ENCODE measurements around the gene VAV1. TPM values are rescaled to one million over a fixed set of nuclear protein-coding genes. Genes with fewer than 3 reads are reported as not detected.

VAV1 gene, protein sequence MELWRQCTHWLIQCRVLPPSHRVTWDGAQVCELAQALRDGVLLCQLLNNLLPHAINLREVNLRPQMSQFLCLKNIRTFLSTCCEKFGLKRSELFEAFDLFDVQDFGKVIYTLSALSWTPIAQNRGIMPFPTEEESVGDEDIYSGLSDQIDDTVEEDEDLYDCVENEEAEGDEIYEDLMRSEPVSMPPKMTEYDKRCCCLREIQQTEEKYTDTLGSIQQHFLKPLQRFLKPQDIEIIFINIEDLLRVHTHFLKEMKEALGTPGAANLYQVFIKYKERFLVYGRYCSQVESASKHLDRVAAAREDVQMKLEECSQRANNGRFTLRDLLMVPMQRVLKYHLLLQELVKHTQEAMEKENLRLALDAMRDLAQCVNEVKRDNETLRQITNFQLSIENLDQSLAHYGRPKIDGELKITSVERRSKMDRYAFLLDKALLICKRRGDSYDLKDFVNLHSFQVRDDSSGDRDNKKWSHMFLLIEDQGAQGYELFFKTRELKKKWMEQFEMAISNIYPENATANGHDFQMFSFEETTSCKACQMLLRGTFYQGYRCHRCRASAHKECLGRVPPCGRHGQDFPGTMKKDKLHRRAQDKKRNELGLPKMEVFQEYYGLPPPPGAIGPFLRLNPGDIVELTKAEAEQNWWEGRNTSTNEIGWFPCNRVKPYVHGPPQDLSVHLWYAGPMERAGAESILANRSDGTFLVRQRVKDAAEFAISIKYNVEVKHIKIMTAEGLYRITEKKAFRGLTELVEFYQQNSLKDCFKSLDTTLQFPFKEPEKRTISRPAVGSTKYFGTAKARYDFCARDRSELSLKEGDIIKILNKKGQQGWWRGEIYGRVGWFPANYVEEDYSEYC
- total RNA-seq = 100 to 1,000 TPM in 3 of 5 experiments, 10 to 100 TPM in 2; 90.5 to 132 (median 115) TPM
- 10 to 100 TPM; 26.2 to 41.4 TPM for polyA plus RNA-seq
- total RNA-seq = 203 reads per million, percentile 93 among the genes with 10 or more reads in this experiment

DNA sequence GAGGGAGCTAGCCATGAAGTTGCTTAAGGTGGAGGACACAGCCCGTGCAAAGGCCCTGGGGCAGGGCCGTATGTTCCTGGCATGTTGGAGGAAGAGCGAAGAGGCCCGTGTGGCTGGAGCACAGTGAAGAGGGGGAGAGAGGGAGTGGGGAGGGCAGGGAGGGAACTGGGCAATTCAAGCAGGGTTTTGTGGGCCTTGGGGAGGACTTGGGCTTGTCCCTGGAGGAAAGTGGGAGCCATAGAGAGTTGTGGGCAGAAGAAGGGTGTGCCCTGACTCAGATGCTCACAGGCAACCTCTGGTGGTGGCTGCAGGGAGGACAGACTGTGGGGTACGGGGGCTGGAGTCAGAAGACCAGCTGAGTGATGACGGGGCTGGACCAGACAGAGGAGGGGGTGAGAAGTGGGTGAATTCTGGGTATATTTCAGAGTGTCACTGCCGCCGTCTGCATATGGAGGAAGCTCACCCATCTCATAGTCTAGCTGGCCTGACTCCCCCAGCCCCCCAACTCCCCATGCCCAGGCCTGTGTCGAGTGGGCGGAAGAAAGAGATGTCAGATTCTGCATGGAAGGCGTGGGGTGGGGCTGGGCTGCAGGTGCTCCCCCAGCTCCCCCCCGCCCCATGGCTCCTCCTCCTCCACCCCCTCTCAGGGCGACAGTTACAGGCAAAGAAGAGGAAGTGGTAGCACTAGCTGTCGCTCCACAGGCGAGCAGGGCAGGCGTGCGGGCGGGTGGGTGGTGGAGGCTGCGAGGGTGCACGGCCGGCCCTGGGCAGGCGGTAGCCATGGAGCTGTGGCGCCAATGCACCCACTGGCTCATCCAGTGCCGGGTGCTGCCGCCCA lies at the start of gene VAV1:
VAV1 (plus strand) TSS at position 681 of the 838 bp plus-strand sequence; CDS start at position 781, 100 bp downstream.
- H3K4me3 ChIP-seq (ENCODE audit: low read length) = peak within 1 kb of the TSS; percentile 96
- Mint-ChIP-seq H3K27ac (peak within 1 kb of the TSS; percentile 87 to 94 (median 91)), H3K4me3 (peak within 1 kb of the TSS; percentile 91 to 98 (median 96)), H3K27me3 (no peaks in the 10 kb centered on the region), H3K4me1 (peaks cover 36 to 68% (median 62%) of the 10 kb centered on the region in 7 donors), H3K9me3 (peaks cover 0 to 9% (median 0%) of the 10 kb centered on the region in 11 donors), H3K36me3 (peaks cover 13 to 32% (median 22%) of the 10 kb centered on the region in 5 donors)
- ChIA-PET POLR2A (interaction anchor here (0.7 to 6.0 kb wide), 15 partner anchors 10 to 92 kb away, joined by 3 to 53 read pairs (median 4); partner anchors contain the start of gene GPR108), CTCF (interaction anchor here (0.9 to 2.3 kb wide), 4 partner anchors 19 to 34 kb away, joined by 5 to 10 read pairs (median 6); no protein-coding TSS in a partner anchor)
- intact Hi-C loops (cut with micrococcal nuclease) = loop anchor here (1.0 kb wide), 7 partner anchors 19 to 399 kb away; partner anchors contain the start of genes GPR108 (in 1 of the 2) and TRIP10 (in 1 of the 2)
- DNase-seq = peak; percentile 50 to 87 (median 81)
- peaks cover 17 to 32% of the 10 kb centered on the region in 2 donors for H3K4me1 ChIP-seq (ENCODE audit: control insufficient read depth in 2 of 2, insufficient read depth in 2 of 2, low read length in 2 of 2)
- H3K27me3 ChIP-seq (ENCODE audit: control insufficient read depth in 2 of 2, insufficient read depth in 2 of 2, low read length in 2 of 2) = no peaks in the 10 kb centered on the region
- H3K27ac ChIP-seq (ENCODE audit: low read depth, low read length) = peak within 1 kb of the TSS; percentile 92
- ATAC-seq = peak; percentile 68
- H3K9me3 ChIP-seq (ENCODE audit: control insufficient read depth in 2 of 3, low read length in 3 of 3) = no peaks in the 10 kb centered on the region
- peaks cover 0 to 33% (median 4%) of the 10 kb centered on the region in 3 experiments for H3K36me3 ChIP-seq (ENCODE audit: control insufficient read depth in 2 of 3, insufficient read depth in 3 of 3, low read length in 3 of 3)

DNA sequence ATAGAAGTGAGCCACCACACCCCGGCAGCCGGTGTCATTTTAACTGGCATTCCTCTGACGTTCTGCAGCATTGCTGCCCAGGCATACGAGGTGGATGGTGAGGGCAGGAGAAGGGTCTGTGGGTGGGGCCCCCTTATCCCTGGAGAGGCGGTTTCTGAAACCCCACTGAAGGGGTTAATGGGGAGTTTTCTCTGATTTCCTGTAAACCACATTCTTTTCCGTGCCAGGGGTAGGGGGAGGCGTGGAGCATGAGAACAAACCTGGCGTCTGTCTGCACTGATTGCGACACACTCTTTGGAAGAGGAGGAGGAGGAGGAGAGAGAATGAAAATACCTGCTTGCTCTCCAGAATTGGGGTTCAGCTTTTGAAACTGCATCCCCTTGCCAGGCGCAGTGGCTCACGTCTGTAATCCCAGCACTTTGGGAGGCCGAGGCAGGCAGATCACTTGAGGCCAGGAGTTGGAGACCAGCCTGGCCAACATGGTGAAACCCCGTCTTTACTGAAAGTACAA lies 49.3 kb upstream of the VAV1 start:
- Histone ChIP-seq H3K9me3 (ENCODE audit: control insufficient read depth in 2 of 3, low read length in 3 of 3) (no peaks in the 10 kb centered on the region), H3K27ac (ENCODE audit: low read depth, low read length) (no peak overlapping the region), H3K36me3 (ENCODE audit: control insufficient read depth in 2 of 3, insufficient read depth in 3 of 3, low read length in 3 of 3) (no peaks in the 10 kb centered on the region), H3K27me3 (ENCODE audit: control insufficient read depth in 2 of 2, insufficient read depth in 2 of 2, low read length in 2 of 2) (no peaks in the 10 kb centered on the region), H3K4me3 (ENCODE audit: low read length) (no peak overlapping the region), H3K4me1 (ENCODE audit: control insufficient read depth in 2 of 2, insufficient read depth in 2 of 2, low read length in 2 of 2) (no peaks in the 10 kb centered on the region)
- ATAC-seq (no peak), DNase-seq (no peak)
- Mint-ChIP-seq H3K4me1 (peaks cover 10 to 36% (median 25%) of the 10 kb centered on the region in 7 donors), H3K4me3 (peak overlapping the region in 1 of 10 donors; percentile 48), H3K27ac (peak overlapping the region in 1 of 9 donors; percentile 37), H3K36me3 (no peaks in the 10 kb centered on the region), H3K9me3 (no peaks in the 10 kb centered on the region), H3K27me3 (no peaks in the 10 kb centered on the region)
- intact Hi-C loops (cut with micrococcal nuclease) = no loop called here
- ChIA-PET POLR2A (no interaction called here), CTCF (no interaction called here)

DNA sequence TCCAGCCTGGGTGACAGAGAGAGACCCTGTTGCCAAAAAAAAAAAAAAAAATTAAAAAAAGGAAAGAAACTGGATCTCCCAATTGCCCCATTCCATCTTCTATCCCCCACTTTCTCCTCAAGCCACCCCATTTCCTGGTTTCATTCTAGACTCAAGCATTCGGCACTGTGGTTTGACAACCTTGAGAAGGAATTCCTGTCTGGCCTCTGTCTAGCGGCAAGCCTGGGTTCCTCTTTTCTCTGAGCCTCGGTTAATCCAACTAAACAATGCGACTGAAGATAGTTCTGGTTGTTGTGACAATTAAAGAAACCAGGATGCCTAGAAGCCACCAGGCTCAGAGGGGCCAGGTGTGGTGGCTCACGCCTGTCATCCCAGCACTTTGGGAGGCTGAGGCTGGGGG lies 48.8 kb upstream of the VAV1 start:
- H3K27ac ChIP-seq (ENCODE audit: low read depth, low read length) = no peak overlapping the region
- intact Hi-C loops (cut with micrococcal nuclease) = no loop called here
- H3K9me3 Mint-ChIP-seq = no peaks in the 10 kb centered on the region

DNA sequence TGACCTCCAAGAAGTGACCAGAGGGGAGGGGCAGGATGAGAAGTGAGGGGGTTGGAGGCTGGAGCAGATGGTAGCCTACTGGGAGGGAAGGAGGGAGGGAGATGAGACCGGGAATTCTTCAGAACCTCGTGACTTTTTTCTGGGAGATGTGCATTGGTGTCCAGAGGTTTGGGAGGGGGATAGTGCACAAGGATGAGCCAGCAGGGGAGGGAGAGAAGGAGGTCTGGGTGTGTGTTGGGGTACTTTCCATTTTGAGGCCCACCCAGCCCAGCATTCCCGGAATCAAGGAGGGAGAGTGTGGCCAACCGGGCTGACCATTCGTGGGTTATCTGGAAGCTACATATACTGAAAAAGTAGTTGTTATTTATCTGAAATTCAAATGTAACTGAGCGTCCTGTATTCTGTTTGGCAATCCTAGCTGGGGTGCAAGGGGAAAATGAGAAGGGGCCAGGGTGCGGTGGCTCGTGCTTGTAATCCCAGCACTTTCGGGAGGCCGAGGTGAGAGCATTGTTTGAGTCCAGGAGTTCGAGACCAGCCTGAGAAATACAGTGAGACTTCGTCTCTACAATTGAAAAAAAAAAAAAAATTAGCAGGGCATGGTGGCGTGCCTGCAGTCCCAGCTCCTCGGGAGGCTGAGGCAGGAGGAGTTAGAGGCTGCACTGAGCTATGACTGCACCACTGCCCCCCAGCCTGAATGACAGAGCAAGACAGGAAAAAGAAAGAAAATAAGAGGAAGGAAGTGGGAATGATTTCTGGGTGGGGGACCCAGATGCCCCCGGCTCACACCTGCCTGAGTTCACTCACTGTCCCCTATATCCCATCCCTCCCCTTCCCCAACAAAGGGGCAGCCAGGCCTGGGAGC lies 47.6 kb upstream of the VAV1 start:
- ATAC-seq (no peak), DNase-seq (no peak)
- Histone ChIP-seq H3K4me3 (ENCODE audit: low read length) (no peak overlapping the region), H3K9me3 (ENCODE audit: control insufficient read depth in 2 of 3, low read length in 3 of 3) (no peaks in the 10 kb centered on the region), H3K27ac (ENCODE audit: low read depth, low read length) (no peak overlapping the region), H3K27me3 (ENCODE audit: control insufficient read depth in 2 of 2, insufficient read depth in 2 of 2, low read length in 2 of 2) (no peaks in the 10 kb centered on the region), H3K36me3 (ENCODE audit: control insufficient read depth in 2 of 3, insufficient read depth in 3 of 3, low read length in 3 of 3) (peaks cover 0 to under 1% (median 0%) of the 10 kb centered on the region in 3 experiments), H3K4me1 (ENCODE audit: control insufficient read depth in 2 of 2, insufficient read depth in 2 of 2, low read length in 2 of 2) (no peaks in the 10 kb centered on the region)
- Mint-ChIP-seq H3K27ac (no peak overlapping the region), H3K27me3 (no peaks in the 10 kb centered on the region), H3K4me3 (no peak overlapping the region), H3K4me1 (peaks cover 10 to 32% (median 25%) of the 10 kb centered on the region in 7 donors), H3K9me3 (no peaks in the 10 kb centered on the region), H3K36me3 (no peaks in the 10 kb centered on the region)
- POLR2A ChIA-PET = interaction anchor here (0.6 to 0.7 kb wide), 3 partner anchors 13 to 689 kb away, joined by 3 to 5 read pairs (median 3); no protein-coding TSS in a partner anchor
- CTCF ChIA-PET = interaction anchor here (0.6 kb wide), 1 partner anchor 440 kb away, joined by 5 read pairs; no protein-coding TSS in a partner anchor
- intact Hi-C loops (cut with micrococcal nuclease) = no loop called here

More for the DNA sequence above, 48.8 kb upstream of the VAV1 start:
- peaks cover 10 to 36% (median 25%) of the 10 kb centered on the region in 7 donors for H3K4me1 Mint-ChIP-seq
- Histone ChIP-seq H3K9me3 (ENCODE audit: control insufficient read depth in 2 of 3, low read length in 3 of 3) (no peaks in the 10 kb centered on the region), H3K36me3 (ENCODE audit: control insufficient read depth in 2 of 3, insufficient read depth in 3 of 3, low read length in 3 of 3) (no peaks in the 10 kb centered on the region), H3K27me3 (ENCODE audit: control insufficient read depth in 2 of 2, insufficient read depth in 2 of 2, low read length in 2 of 2) (no peaks in the 10 kb centered on the region), H3K4me1 (ENCODE audit: control insufficient read depth in 2 of 2, insufficient read depth in 2 of 2, low read length in 2 of 2) (no peaks in the 10 kb centered on the region), H3K4me3 (ENCODE audit: low read length) (no peak overlapping the region)
- ATAC-seq (no peak), DNase-seq (no peak)
- H3K27ac Mint-ChIP-seq = peak overlapping the region in 1 of 9 donors; percentile 6
- ChIA-PET POLR2A (interaction anchor here (0.6 kb wide), 1 partner anchor 15 kb away, joined by 3 read pairs; no protein-coding TSS in a partner anchor), CTCF (interaction anchor here (0.6 kb wide), 1 partner anchor 920 kb away, joined by 5 read pairs; no protein-coding TSS in a partner anchor)
- peak overlapping the region in 2 of 10 donors; percentile 4 to 60 for H3K4me3 Mint-ChIP-seq
- H3K27me3 Mint-ChIP-seq = no peaks in the 10 kb centered on the region
- no peaks in the 10 kb centered on the region for H3K36me3 Mint-ChIP-seq

DNA sequence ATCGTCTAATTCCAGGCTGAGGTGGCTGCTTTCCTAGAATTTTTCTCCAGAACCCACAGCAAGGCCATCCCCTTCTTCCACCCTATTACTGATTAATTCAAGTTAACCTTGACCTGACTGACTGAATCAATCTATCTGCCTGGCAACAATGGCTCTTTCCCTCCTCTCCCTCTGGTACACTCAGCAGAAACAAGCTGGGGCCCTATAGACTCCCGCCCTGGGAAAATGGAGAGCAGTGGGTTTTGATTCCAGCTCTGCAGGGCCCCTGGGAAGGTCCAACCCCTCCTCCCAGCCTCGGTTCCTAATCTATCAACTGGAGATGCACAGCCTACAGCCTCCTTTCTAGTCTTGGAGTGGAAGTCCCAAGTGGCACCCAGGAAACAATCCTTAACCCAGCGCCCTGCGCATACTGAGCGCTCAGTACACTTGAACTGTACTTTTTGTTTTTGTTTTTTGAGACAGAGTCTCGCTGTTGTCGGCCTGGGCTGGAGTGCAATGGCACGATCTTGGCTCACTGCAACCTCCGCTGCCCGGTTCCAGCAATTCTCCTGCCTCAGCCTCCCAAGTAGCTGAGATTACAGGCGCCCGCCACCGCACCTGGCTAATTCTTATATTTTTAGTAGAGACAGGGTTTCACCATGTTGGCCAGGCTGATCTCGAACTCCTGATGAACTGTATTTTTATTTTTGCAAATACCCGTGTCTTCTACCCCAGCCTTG lies 46.8 kb upstream of the VAV1 start:
- Mint-ChIP-seq H3K4me1 (peaks cover 10 to 27% (median 25%) of the 10 kb centered on the region in 7 donors), H3K27ac (peak overlapping the region in 2 of 9 donors; percentile 31 to 55), H3K36me3 (no peaks in the 10 kb centered on the region), H3K27me3 (no peaks in the 10 kb centered on the region), H3K9me3 (no peaks in the 10 kb centered on the region), H3K4me3 (peak overlapping the region in 1 of 10 donors; percentile 48)
- Histone ChIP-seq H3K9me3 (ENCODE audit: control insufficient read depth in 2 of 3, low read length in 3 of 3) (no peaks in the 10 kb centered on the region), H3K4me1 (ENCODE audit: control insufficient read depth in 2 of 2, insufficient read depth in 2 of 2, low read length in 2 of 2) (no peaks in the 10 kb centered on the region), H3K27me3 (ENCODE audit: control insufficient read depth in 2 of 2, insufficient read depth in 2 of 2, low read length in 2 of 2) (no peaks in the 10 kb centered on the region), H3K36me3 (ENCODE audit: control insufficient read depth in 2 of 3, insufficient read depth in 3 of 3, low read length in 3 of 3) (peaks cover 0 to 6% (median 0%) of the 10 kb centered on the region in 3 experiments), H3K4me3 (ENCODE audit: low read length) (no peak overlapping the region), H3K27ac (ENCODE audit: low read depth, low read length) (no peak overlapping the region)
- ChIA-PET CTCF (no interaction called here), POLR2A (no interaction called here)
- intact Hi-C loops (cut with micrococcal nuclease) = no loop called here
- DNase-seq (no peak), ATAC-seq (no peak)
